Lower leg skin (tissue), 3 donors: ENCODE data around the gene ZFAND3.

Source experiments
- POLR2A ChIP-seq, 2 donors: fragments of 450-650 bp; IDR thresholded peaks; one replicate each; pipeline ENCODE4 v1.6.1; 2016 to 2017; ENCODE audit warnings: antibody characterized with exemption in 2 of 2, mild to moderate bottlenecking in 1 of 2, moderate library complexity in 1 of 2
- TF ChIP-seq, protein P1 (sequence below), 3 donors: fragments of 450-650 bp; IDR thresholded peaks; one replicate each; pipeline ENCODE4 v1.5.1; 2016; ENCODE audit warnings: antibody characterized with exemption in 3 of 3, mild to moderate bottlenecking in 3 of 3, moderate library complexity in 2 of 3

- TF ChIP-seq, protein P1, sequence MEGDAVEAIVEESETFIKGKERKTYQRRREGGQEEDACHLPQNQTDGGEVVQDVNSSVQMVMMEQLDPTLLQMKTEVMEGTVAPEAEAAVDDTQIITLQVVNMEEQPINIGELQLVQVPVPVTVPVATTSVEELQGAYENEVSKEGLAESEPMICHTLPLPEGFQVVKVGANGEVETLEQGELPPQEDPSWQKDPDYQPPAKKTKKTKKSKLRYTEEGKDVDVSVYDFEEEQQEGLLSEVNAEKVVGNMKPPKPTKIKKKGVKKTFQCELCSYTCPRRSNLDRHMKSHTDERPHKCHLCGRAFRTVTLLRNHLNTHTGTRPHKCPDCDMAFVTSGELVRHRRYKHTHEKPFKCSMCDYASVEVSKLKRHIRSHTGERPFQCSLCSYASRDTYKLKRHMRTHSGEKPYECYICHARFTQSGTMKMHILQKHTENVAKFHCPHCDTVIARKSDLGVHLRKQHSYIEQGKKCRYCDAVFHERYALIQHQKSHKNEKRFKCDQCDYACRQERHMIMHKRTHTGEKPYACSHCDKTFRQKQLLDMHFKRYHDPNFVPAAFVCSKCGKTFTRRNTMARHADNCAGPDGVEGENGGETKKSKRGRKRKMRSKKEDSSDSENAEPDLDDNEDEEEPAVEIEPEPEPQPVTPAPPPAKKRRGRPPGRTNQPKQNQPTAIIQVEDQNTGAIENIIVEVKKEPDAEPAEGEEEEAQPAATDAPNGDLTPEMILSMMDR (IDR thresholded peaks at IDR 0.05), result no peak
- no peak for TF ChIP-seq POLR2A (IDR thresholded peaks at IDR 0.05)
Observed at GRCh38 chr6:38021571-38021970, 202.0 kb downstream of the ZFAND3 start.
